Measurements from ENCODE around the gene WNK1.

DNA sequence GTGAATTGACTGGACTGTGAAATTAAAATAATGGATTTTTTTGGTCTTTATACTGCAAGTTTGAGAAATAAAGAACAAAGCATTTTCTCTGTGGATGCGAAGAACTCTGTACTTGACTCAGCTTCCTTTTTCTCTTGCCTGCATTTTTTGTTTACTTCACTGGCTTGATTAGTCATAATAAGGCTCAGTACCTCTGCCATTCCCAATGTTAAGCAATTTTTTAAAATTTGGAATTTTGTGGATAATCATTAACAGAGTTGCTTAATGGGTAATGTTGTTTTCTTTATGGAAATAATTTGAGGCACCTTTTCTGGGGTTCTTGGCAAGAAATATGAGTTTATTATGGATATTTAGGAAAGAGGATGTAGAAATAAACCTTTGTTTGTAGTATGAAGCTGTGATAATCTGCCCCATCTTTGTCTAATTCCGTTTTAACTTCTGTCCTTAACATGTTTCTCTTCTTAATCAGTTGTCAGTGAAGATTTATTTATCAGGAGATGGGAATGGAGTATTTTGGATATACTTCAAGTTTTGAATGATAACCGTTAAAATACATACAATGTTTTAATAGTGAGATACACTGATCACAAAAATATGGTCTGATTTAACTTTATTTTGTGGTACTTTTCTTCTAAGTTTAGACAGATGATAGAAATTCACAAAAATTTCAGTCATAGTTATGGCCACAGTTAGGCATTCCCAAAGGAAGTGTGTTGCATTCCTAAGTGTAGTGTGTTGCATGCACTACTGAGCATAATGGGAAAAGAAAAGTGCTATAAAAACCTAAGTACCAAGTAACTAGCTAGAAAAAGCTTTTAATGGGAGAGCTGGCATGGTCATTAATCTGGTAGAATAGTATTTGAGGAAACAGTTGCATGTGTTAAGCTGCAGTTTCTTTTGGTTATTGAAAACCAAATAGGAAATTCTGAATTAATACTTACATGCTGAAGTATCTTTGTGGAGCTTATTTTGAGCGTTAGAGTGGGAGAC is 27.7 kb downstream of the WNK1 start:
- TF ChIP-seq POLR2A (IDR thresholded peaks at IDR 0.05) = no peak
- no peak for TF ChIP-seq CTCF (IDR thresholded peaks at IDR 0.05)

Measured in heart left ventricle (tissue), 13 donors.